IMR-90 (cell line): Measurements from ENCODE around the gene CDKL1. TPM values are rescaled to one million over a fixed set of nuclear protein-coding genes. Genes with fewer than 3 reads are reported as not detected.

Experiments
- ATAC-seq: fragments of 200-7000 bp; cut with Tn5 transposase; 2 replicates; pipeline ENCODE4 v1.9.1; 2020; ENCODE audit warnings: low read depth, mild to moderate bottlenecking, moderate library complexity
- BruUV-seq: library from RNA; stranded (reverse); fragments of 400-500 nt; replicated peaks from 2 replicates; lab custom pipeline; 2021; lab: Mats Ljungman, UMichigan
- CTCF ChIA-PET: fragments of 300-600 bp; formaldehyde crosslinking; extraction: SDS; loops from one replicate; lab custom pipeline; 2021; ENCODE audit warnings: antibody characterized with exemption; lab: Yijun Ruan, JAX
- POLR2A ChIA-PET: fragments of 300-600 bp; sonication (Branson Sonifier 250); formaldehyde crosslinking; loops from one replicate; lab custom pipeline; 2022; ENCODE audit warnings: antibody characterized with exemption; ENCODE audit not compliant: unreplicated experiment; lab: Charles Lee
- DNase-seq: peaks from one replicate; pipeline ENCODE4 v3.0.0; 2013
- H2AFZ ChIP-seq: replicated peaks from 2 replicates; pipeline ENCODE3; 2013; ENCODE audit warnings: low read length, mild to moderate bottlenecking; ENCODE audit not compliant: poor library complexity
- H2AK5ac ChIP-seq: 2 replicates; pipeline ENCODE4 v1.6.1; 2013; ENCODE audit warnings: low read depth, low read length, inconsistent platforms
- H2AK9ac ChIP-seq: replicated peaks from 2 replicates; pipeline ENCODE3; 2013; ENCODE audit warnings: mild to moderate bottlenecking, low read depth, low read length, moderate library complexity; ENCODE audit not compliant: poor library complexity
- H2BK120ac ChIP-seq: 2 replicates; pipeline ENCODE4 v1.6.1; 2013; ENCODE audit warnings: low read depth, low read length, inconsistent platforms
- H2BK15ac ChIP-seq: 3 replicates; pipeline ENCODE4 v1.6.1; 2013; ENCODE audit warnings: low read depth, low read length, inconsistent platforms
- H2BK20ac ChIP-seq: 2 replicates; pipeline ENCODE4 v1.6.1; 2013; ENCODE audit warnings: low read depth, mild to moderate bottlenecking, inconsistent platforms, low read length, moderate library complexity
- H2BK5ac ChIP-seq: 2 replicates; pipeline ENCODE4 v1.6.1; 2013; ENCODE audit warnings: mild to moderate bottlenecking, low read depth, low read length, inconsistent platforms; ENCODE audit not compliant: poor library complexity, severe bottlenecking
- H3K14ac ChIP-seq: replicated peaks from 2 replicates; pipeline ENCODE4 v1.6.1; 2013; ENCODE audit warnings: low read depth, low read length, inconsistent platforms
- H3K18ac ChIP-seq: 2 replicates; pipeline ENCODE4 v1.6.1; 2013; ENCODE audit warnings: low read depth, low read length, control low read depth
- H3K23ac ChIP-seq: 2 replicates; pipeline ENCODE4 v1.6.1; 2013; ENCODE audit warnings: low read depth, low read length, inconsistent platforms
- H3K27ac ChIP-seq: 2 replicates; pipeline ENCODE4 v1.5.1; 2013; ENCODE audit warnings: mild to moderate bottlenecking, control low read depth, low read length; ENCODE audit not compliant: insufficient read depth
- H3K27me3 ChIP-seq: 2 replicates; pipeline ENCODE4 v1.6.1; 2013; ENCODE audit warnings: low read length; ENCODE audit not compliant: control insufficient read depth, insufficient read depth
- H3K36me3 ChIP-seq: 2 replicates; pipeline ENCODE4 v1.6.1; 2013; ENCODE audit warnings: low read length, mixed read lengths; ENCODE audit not compliant: control insufficient read depth, insufficient read depth
- H3K4ac ChIP-seq: 2 replicates; pipeline ENCODE4 v1.6.1; 2013; ENCODE audit warnings: low read depth, low read length, inconsistent platforms
- H3K4me1 ChIP-seq: 2 replicates; pipeline ENCODE4 v1.6.1; 2013; ENCODE audit warnings: low read length, mixed read lengths; ENCODE audit not compliant: control insufficient read depth, insufficient read depth
- H3K4me2 ChIP-seq: 2 replicates; pipeline ENCODE4 v1.6.1; 2013; ENCODE audit warnings: low read depth, mild to moderate bottlenecking, control low read depth, low read length, moderate library complexity
- H3K4me3 ChIP-seq: 2 replicates; pipeline ENCODE4 v1.5.1; 2013; ENCODE audit warnings: low read depth, mild to moderate bottlenecking, control low read depth, low read length, moderate library complexity; ENCODE audit not compliant: insufficient read depth
- H3K56ac ChIP-seq: 2 replicates; pipeline ENCODE4 v1.6.1; 2013; ENCODE audit warnings: low read length, inconsistent platforms; ENCODE audit not compliant: insufficient read depth; ENCODE audit errors: extremely low read depth
- H3K79me1 ChIP-seq, 2 experiments: 2 replicates each; pipeline ENCODE4 v1.6.1; 2013; ENCODE audit warnings: low read length in 2 of 2, inconsistent platforms in 1 of 2, low read depth in 1 of 2
- H3K9ac ChIP-seq: 2 replicates; pipeline ENCODE4 v1.6.1; 2013; ENCODE audit warnings: low read depth, low read length, control low read depth
- H3K9me1 ChIP-seq: 2 replicates; pipeline ENCODE4 v1.6.1; 2013; ENCODE audit warnings: low read length, inconsistent platforms; ENCODE audit not compliant: insufficient read depth
- H3K9me3 ChIP-seq: 2 replicates; pipeline ENCODE4 v1.6.1; 2013; ENCODE audit warnings: low read length; ENCODE audit not compliant: control insufficient read depth, insufficient read depth
- H4K20me1 ChIP-seq: 2 replicates; pipeline ENCODE4 v1.6.1; 2013; ENCODE audit warnings: low read length, inconsistent platforms; ENCODE audit not compliant: insufficient read depth
- H4K5ac ChIP-seq: 2 replicates; pipeline ENCODE4 v1.6.1; 2013; ENCODE audit warnings: mild to moderate bottlenecking, low read depth, low read length, control low read depth
- H4K8ac ChIP-seq, 2 experiments: 2 replicates each; pipeline ENCODE4 v1.6.1; 2013; ENCODE audit warnings: low read depth in 2 of 2, low read length in 2 of 2, control low read depth in 1 of 2, inconsistent platforms in 1 of 2
- H4K91ac ChIP-seq: 2 replicates; pipeline ENCODE4 v1.6.1; 2013; ENCODE audit warnings: low read depth, low read length, inconsistent platforms; ENCODE audit not compliant: insufficient read depth
- MAFK ChIP-seq: IDR thresholded peaks from 2 replicates; pipeline ENCODE4 v1.6.1; 2012; ENCODE audit warnings: low read depth, low read length, improper control_type of control experiment
- MAZ ChIP-seq: IDR thresholded peaks from 2 replicates; pipeline ENCODE4 v1.6.1; 2012; ENCODE audit warnings: low read depth, mild to moderate bottlenecking, low read length, improper control_type of control experiment, moderate library complexity, borderline replicate concordance
- WGBS, 2 experiments: methylation state at CpG; one replicate each; pipeline versions ENCODE4 v1.1.5 to v1.1.7; 2013; ENCODE audit warnings: missing lambda C conversion rate in 2 of 2; ENCODE audit not compliant: insufficient read length in 1 of 2; ENCODE audit errors: extremely low coverage in 2 of 2; 5-methylcytosine and 5-hydroxymethylcytosine counted together
- dilution Hi-C: fragments of 300-500 bp; cut with HindIII; formaldehyde crosslinking; loops from one replicate; pipeline ENCODE4 v1.14.3; 2018; ENCODE audit warnings: low sequenced_read_pairs; ENCODE audit not compliant: unreplicated experiment
- in situ Hi-C: fragments of 300-500 bp; cut with MboI; formaldehyde crosslinking; loops from 3 replicates; pipeline ENCODE4 v1.14.3; 2019; ENCODE audit warnings: low sequenced_read_pairs, inconsistent platforms, mixed read lengths
- intact Hi-C: fragments of 100-400 bp; cut with micrococcal nuclease; formaldehyde crosslinking; loops from 2 replicates; pipeline ENCODE4 v1.10.0; 2022
- polyA plus RNA-seq, 3 experiments: library from polyadenylated mRNA; depleted of rRNA; stranded (reverse); fragments of >200 nt; gene quantifications; 2 replicates each; pipeline ENCODE4 v1.2.3, GENCODE V29; 2012; ENCODE audit warnings: low replicate concordance in 1 of 3
- total RNA-seq: library from RNA; depleted of rRNA; stranded (reverse); fragments of >200 nt; gene quantifications from 2 replicates; pipeline ENCODE4 v1.2.3, GENCODE V29; 2012

Gene CDKL1
- total and polyA plus RNA-seq, 2 of the 4 experiments (the other 2 are of a cell fraction): 1.9 to 3.8 TPM

DNA sequence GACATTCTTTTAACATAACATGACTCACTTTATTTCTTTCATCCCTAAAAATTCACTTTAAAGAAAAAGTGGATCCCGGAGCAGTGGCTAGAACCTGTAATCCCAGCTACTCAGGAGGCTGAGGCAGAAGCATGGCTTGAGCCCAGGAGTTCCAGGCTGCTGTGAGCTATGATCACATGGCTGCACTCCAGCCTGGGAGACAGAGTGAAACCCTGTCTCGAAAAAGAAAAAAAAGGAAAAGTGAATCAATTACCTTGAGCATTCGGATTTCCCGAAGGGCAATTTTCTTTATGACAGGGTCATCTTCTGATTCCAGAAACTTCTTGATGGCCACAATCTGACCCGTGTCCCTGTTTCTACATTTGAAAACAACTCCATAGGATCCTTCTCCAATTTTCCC, 1.2 kb downstream of the CDKL1 start:
- POLR2A ChIA-PET: interaction anchor here (0.6 kb wide), 1 partner anchor 96 kb away, joined by 8 read pairs; no protein-coding TSS in a partner anchor
- H3K79me1 ChIP-seq: peaks cover 0 to 19% of the 10 kb centered on the region in 2 experiments; a peak in 1 of 4 replicates
- H3K27me3 ChIP-seq: no peaks in the 10 kb centered on the region
- H2AK9ac ChIP-seq: no peak overlapping the region
- DNase-seq (no peak), ATAC-seq (no peak)
- peaks cover 9% of the 10 kb centered on the region; the same call in 1 of the 2 replicates for H3K9me1 ChIP-seq
- H3K23ac ChIP-seq: no peak overlapping the region
- no peak overlapping the region for H3K27ac ChIP-seq
- CTCF ChIA-PET: no interaction called here
- no peak overlapping the region for H2BK120ac ChIP-seq
- H2BK15ac ChIP-seq: no peak overlapping the region; the same call in 2 of the 3 replicates
- 0 out of 2 replicates have a peak overlapping the region, but pooled peaks have one; percentile 26 for H3K4ac ChIP-seq
- H3K56ac ChIP-seq: no peak overlapping the region
- H2BK5ac ChIP-seq: no peak overlapping the region
- H4K20me1 ChIP-seq: no peaks in the 10 kb centered on the region
- no CpG with 5 or more reads among the region's 5 CpGs for WGBS, 2 experiments
- H3K36me3 ChIP-seq: no peaks in the 10 kb centered on the region; the same call in 1 of the 2 replicates
- no peaks in the 10 kb centered on the region for H3K9me3 ChIP-seq
- peak overlapping the region; percentile 49 for H3K4me2 ChIP-seq
- TF ChIP-seq MAZ (no peak), MAFK (no peak)
- intact Hi-C loops (loop anchor here (5.0 kb wide), 1 partner anchor 137 kb away; the partner anchor contains the start of gene MAP4K5), in situ Hi-C loops (no loop called here), dilution Hi-C loops (no loop called here)
- H2BK20ac ChIP-seq: no peak overlapping the region
- H3K4me3 ChIP-seq: no peak overlapping the region
- H4K5ac ChIP-seq: no peak overlapping the region
- BruUV-seq: no TSS peak
- H2AK5ac ChIP-seq: no peak overlapping the region
- no peak overlapping the region; the same call in 1 of the 2 replicates for H3K9ac ChIP-seq
- peaks cover 13% of the 10 kb centered on the region for H3K4me1 ChIP-seq
- H4K8ac ChIP-seq: no peak overlapping the region; a peak in 2 of 4 replicates
- H4K91ac ChIP-seq: 0 out of 2 replicates have a peak overlapping the region, but pooled peaks have one; percentile 9
- H3K14ac ChIP-seq: 0 out of 2 replicates have a peak overlapping the region, but pooled peaks have one; percentile 14
- H2AFZ ChIP-seq: no peak overlapping the region
- H3K18ac ChIP-seq: no peak overlapping the region
